ENCODE data around the gene KEAP1. TPM values are rescaled to one million over a fixed set of nuclear protein-coding genes. Genes with fewer than 3 reads are reported as not detected.
A peak's percentile ranks its signal among the peaks of the same experiment; 100 is the strongest.

The KEAP1 gene
- total and polyA plus RNA-seq, 2 donors (not counting 3 experiments of a cell fraction or from before 2014, with no cell fraction given) = 81.4 to 91.1 TPM

DNA sequence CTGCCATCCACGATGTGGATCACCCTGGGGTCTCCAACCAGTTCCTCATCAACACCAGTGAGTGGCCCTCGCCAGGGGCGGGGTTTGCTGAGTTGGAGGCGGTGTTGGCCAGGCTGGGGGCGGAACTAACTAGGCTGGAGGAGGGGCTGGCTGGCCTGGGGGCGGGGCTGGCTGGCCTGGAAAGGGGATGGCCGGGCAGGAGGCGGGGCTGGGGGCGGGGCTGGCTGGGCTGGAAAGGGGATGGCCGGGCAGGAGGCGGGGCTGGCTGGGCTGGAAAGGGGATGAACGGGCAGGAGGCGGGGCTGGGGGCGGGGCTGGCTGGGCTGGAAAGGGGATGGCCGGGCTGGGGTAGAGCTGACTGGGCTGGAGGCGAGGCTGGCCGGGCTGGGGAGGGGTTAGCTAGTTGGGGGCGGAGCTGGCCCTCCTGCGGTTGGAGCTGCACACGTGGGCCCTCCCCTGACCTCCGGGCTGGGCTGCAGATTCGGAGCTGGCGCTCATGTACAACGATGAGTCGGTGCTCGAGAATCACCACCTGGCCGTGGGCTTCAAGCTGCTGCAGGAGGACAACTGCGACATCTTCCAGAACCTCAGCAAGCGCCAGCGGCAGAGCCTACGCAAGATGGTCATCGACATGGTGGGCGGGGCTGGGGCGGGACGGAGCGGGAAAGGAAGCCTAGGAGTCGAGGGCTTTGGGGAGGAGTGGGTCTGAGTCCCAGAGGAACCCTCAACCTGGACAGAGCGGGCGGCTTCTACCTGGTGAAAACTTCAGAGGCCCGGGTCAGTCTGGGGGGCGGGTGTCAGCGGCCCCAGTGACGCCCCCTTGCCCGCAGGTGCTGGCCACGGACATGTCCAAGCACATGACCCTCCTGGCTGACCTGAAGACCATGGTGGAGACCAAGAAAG is 41.9 kb downstream of the KEAP1 start:
- dilution Hi-C loops (cut with MboI; ENCODE audit: extremely low pct_ligation_motif_present, low sequenced_read_pairs) = no loop called here
- POLR2A ChIA-PET = no interaction called here

More for the DNA sequence above, 41.9 kb downstream of the KEAP1 start:
- no TSS peak for BruUV-seq (replicated peaks)
- H3K4me1 ChIP-seq (ENCODE audit: control insufficient read depth, extremely low read depth, insufficient read depth, low read length) = no peaks in the 10 kb centered on the region
- H3K9me3 ChIP-seq (replicated peaks; ENCODE audit: control insufficient read depth, insufficient read depth, low read length) = no peaks in the 10 kb centered on the region
- TF ChIP-seq, protein P1, sequence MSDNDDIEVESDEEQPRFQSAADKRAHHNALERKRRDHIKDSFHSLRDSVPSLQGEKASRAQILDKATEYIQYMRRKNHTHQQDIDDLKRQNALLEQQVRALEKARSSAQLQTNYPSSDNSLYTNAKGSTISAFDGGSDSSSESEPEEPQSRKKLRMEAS (IDR thresholded peaks at IDR 0.05; ENCODE audit: insufficient read depth, insufficient read length) = peak; percentile 58
- TF ChIP-seq, protein P2, sequence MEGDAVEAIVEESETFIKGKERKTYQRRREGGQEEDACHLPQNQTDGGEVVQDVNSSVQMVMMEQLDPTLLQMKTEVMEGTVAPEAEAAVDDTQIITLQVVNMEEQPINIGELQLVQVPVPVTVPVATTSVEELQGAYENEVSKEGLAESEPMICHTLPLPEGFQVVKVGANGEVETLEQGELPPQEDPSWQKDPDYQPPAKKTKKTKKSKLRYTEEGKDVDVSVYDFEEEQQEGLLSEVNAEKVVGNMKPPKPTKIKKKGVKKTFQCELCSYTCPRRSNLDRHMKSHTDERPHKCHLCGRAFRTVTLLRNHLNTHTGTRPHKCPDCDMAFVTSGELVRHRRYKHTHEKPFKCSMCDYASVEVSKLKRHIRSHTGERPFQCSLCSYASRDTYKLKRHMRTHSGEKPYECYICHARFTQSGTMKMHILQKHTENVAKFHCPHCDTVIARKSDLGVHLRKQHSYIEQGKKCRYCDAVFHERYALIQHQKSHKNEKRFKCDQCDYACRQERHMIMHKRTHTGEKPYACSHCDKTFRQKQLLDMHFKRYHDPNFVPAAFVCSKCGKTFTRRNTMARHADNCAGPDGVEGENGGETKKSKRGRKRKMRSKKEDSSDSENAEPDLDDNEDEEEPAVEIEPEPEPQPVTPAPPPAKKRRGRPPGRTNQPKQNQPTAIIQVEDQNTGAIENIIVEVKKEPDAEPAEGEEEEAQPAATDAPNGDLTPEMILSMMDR (IDR thresholded peaks at IDR 0.05; ENCODE audit: extremely low read depth in 1 of 2, insufficient read depth in 1 of 2, low read depth in 1 of 2, low read length in 2 of 2) = no peak
- peaks cover 0 to 4% of the 10 kb centered on the region in 2 experiments for H3K36me3 ChIP-seq (ENCODE audit: control insufficient read depth in 2 of 2, extremely low read depth in 1 of 2, insufficient read depth in 2 of 2, low read length in 2 of 2)
- intact Hi-C loops (cut with micrococcal nuclease) = no loop called here
- no peaks in the 10 kb centered on the region for H4K20me1 ChIP-seq (replicated peaks; ENCODE audit: control insufficient read depth, extremely low read depth, insufficient read depth, low read length)
- DNase-seq (ENCODE audit: low read depth, low spot score) (peak; percentile 92), FAIRE-seq (peak; percentile 93)
- peak overlapping the region in 1 of 3 experiments; percentile 45 for H3K4me3 ChIP-seq (replicated peaks in 1 of 3; ENCODE audit: insufficient read depth in 1 of 3, low read depth in 1 of 3, low read length in 3 of 3)
- H3K27me3 ChIP-seq (ENCODE audit: control insufficient read depth in 2 of 2, insufficient read depth in 2 of 2, low read length in 2 of 2) = no peaks in the 10 kb centered on the region
- no peaks in the 10 kb centered on the region for H3K79me2 ChIP-seq (ENCODE audit: control insufficient read depth, insufficient read depth, low read length)
- no peaks in the 10 kb centered on the region for H3K9me1 ChIP-seq (replicated peaks; ENCODE audit: control insufficient read depth, extremely low read depth, insufficient read depth, low read length)
- H3K4me2 ChIP-seq (ENCODE audit: insufficient read depth, low read length) = peak overlapping the region; percentile 33
- CTCF ChIA-PET = interaction anchor here (0.6 to 1.8 kb wide), 7 partner anchors 17 to 183 kb away, joined by 3 to 5 read pairs (median 4); no protein-coding TSS in a partner anchor
- H3K27ac ChIP-seq (ENCODE audit: insufficient read depth, low read depth, low read length) = no peak overlapping the region
- H2AFZ ChIP-seq (ENCODE audit: low read depth, low read length) = peak overlapping the region; percentile 73
- no peak overlapping the region for H3K9ac ChIP-seq (replicated peaks; ENCODE audit: extremely low read depth, insufficient read depth, low read length)

Measured in endothelial cell of umbilical vein (primary cell).